HepG2 (cell line): ENCODE data around the gene RBPMS2. TPM values are rescaled to one million over a fixed set of nuclear protein-coding genes. Genes with fewer than 3 reads are reported as not detected.

Experiments
- ATAC-seq: fragments of 200-7000 bp; cut with Tn5 transposase; 3 replicates; pipeline ENCODE4 v1.9.1; 2020; ENCODE audit warnings: mild to moderate bottlenecking, moderate library complexity
- BruUV-seq: library from RNA; stranded (reverse); fragments of 400-500 nt; replicated peaks from 2 replicates; lab custom pipeline; 2021; lab: Mats Ljungman, UMichigan
- CTCF ChIA-PET: fragments of 300-600 bp; formaldehyde crosslinking; extraction: SDS; loops from one replicate; lab custom pipeline; 2021; ENCODE audit warnings: low total read pairs, inconsistent platforms, low intra/inter-chr PET ratio; lab: Yijun Ruan, JAX
- POLR2A ChIA-PET: fragments of 350-600 bp; sonication (Branson Sonifier 250); formaldehyde crosslinking; loops from one replicate; lab custom pipeline; 2020; ENCODE audit warnings: antibody characterized with exemption, inconsistent platforms; lab: Yijun Ruan, JAX
- DNase-seq: peaks from one replicate; pipeline ENCODE4 v3.0.0-alpha.2; 2015; ENCODE audit warnings: low spot score
- FAIRE-seq: peaks from 3 replicates; lab custom pipeline; 2011; peaks lifted over from hg19 to GRCh38; lab: Jason Lieb, UNC
- H2AFZ ChIP-seq: one replicate; pipeline ENCODE4 v1.6.1; 2011; ENCODE audit warnings: low read length, inconsistent platforms
- H3K27ac ChIP-seq: fragments of 300-600 bp; 3 replicates; pipeline ENCODE4 v1.8.0; 2011; ENCODE audit warnings: mixed run types, mild to moderate bottlenecking, mixed read lengths, low read length, inconsistent platforms; ENCODE audit not compliant: insufficient read depth; ENCODE audit errors: extremely low read length
- H3K27me3 ChIP-seq, 2 experiments: fragments of 200-600 bp in 1 of 2; 2 replicates in 1 of 2; 3 replicates in 1 of 2; pipeline versions ENCODE4 v1.6.0 to v1.8.0; 2011; ENCODE audit warnings: low read length in 2 of 2, mild to moderate bottlenecking in 2 of 2, moderate library complexity in 2 of 2, inconsistent platforms in 1 of 2; ENCODE audit not compliant: insufficient read depth in 2 of 2, control insufficient read depth in 1 of 2
- H3K36me3 ChIP-seq, 2 experiments: fragments of 200-600 bp in 1 of 2; replicated peaks in 1 of 2; 2 replicates in 1 of 2; 3 replicates in 1 of 2; pipeline versions ENCODE4 v1.5.1 to v1.8.0; 2011; ENCODE audit warnings: low read length in 2 of 2, inconsistent platforms in 1 of 2; ENCODE audit not compliant: insufficient read depth in 2 of 2, control insufficient read depth in 1 of 2
- H3K4me1 ChIP-seq: 2 replicates; pipeline ENCODE4 v1.5.1; 2012; ENCODE audit warnings: low read length, inconsistent platforms; ENCODE audit not compliant: insufficient read depth
- H3K4me2 ChIP-seq: 2 replicates; pipeline ENCODE4 v1.6.0; 2011; ENCODE audit warnings: low read depth, low read length, inconsistent platforms
- H3K4me3 ChIP-seq, 3 experiments: fragments of 200-600 bp in 1 of 3; sonication (generic), shearing (Covaris generic) in 1 of 3; replicated peaks in 1 of 3; 2 replicates each; pipeline ENCODE4 v1.5.1; 2011 to 2016; ENCODE audit warnings: low read length in 3 of 3, inconsistent platforms in 2 of 3, low read depth in 2 of 3, mild to moderate bottlenecking in 2 of 3, control low read depth in 1 of 3, mixed read lengths in 1 of 3; ENCODE audit not compliant: insufficient read depth in 1 of 3
- H3K79me2 ChIP-seq: one replicate; pipeline ENCODE4 v1.6.1; 2011; ENCODE audit warnings: low read length, inconsistent platforms; ENCODE audit not compliant: insufficient read depth
- H3K9ac ChIP-seq: 2 replicates; pipeline ENCODE4 v1.6.0; 2011; ENCODE audit warnings: mild to moderate bottlenecking, low read depth, low read length, inconsistent platforms; ENCODE audit not compliant: insufficient read depth
- H3K9me3 ChIP-seq: 2 replicates; pipeline ENCODE4 v1.5.1; 2012; ENCODE audit warnings: mild to moderate bottlenecking, low read length
- H4K20me1 ChIP-seq: 2 replicates; pipeline ENCODE4 v1.6.0; 2011; ENCODE audit warnings: inconsistent platforms, mild to moderate bottlenecking, low read length, moderate library complexity; ENCODE audit not compliant: insufficient read depth
- ARNT ChIP-seq: fragments of 450-650 bp; IDR thresholded peaks from 2 replicates; pipeline ENCODE4 v1.6.1; 2017
- DNMT1 ChIP-seq: sonication (generic); formaldehyde crosslinking; IDR thresholded peaks from 2 replicates; pipeline ENCODE4 v1.5.1; 2020; ENCODE audit warnings: mild to moderate bottlenecking, missing genetic modification reagents
- LCORL ChIP-seq, 2 experiments: fragments of 450-650 bp in 1 of 2; sonication (generic) in 1 of 2; formaldehyde crosslinking in 1 of 2; IDR thresholded peaks; 2 replicates each; pipeline versions ENCODE4 v1.5.0 to v1.6.1; 2017 to 2020; ENCODE audit warnings: antibody characterized with exemption in 1 of 2, missing genetic modification reagents in 1 of 2
- MAFK ChIP-seq, 2 experiments: IDR thresholded peaks in 1 of 2; conservative IDR thresholded peaks in 1 of 2; 2 replicates each; pipeline ENCODE4 v1.6.1; 2011; ENCODE audit warnings: improper control_type of control experiment in 2 of 2, low read length in 2 of 2
- YEATS2 ChIP-seq: sonication (generic); formaldehyde crosslinking; IDR thresholded peaks from 2 replicates; pipeline ENCODE4 v1.4.0; 2020; ENCODE audit warnings: missing genetic modification reagents, borderline replicate concordance
- ZNF451 ChIP-seq: sonication (generic); formaldehyde crosslinking; IDR thresholded peaks from 2 replicates; pipeline ENCODE4 v1.5.0; 2020; ENCODE audit warnings: mild to moderate bottlenecking, missing genetic modification reagents
- ZNF790 ChIP-seq: sonication (generic); formaldehyde crosslinking; IDR thresholded peaks from 2 replicates; pipeline ENCODE4 v1.8.0; 2022; ENCODE audit warnings: missing genetic modification reagents, mild to moderate bottlenecking, borderline replicate concordance
- WGBS: methylation state at CpG from one replicate; pipeline ENCODE4 v1.1.6; 2017; ENCODE audit warnings: low lambda C conversion rate; 5-methylcytosine and 5-hydroxymethylcytosine counted together
- in situ Hi-C: cut with HindIII; loops from 2 replicates; pipeline ENCODE4 v1.10.0; 2017; ENCODE audit warnings: low pct_unique_long_range_greater_than_20kb; ENCODE audit not compliant: extremely low pct_ligation_motif_present
- intact Hi-C: fragments of 100-400 bp; cut with micrococcal nuclease; formaldehyde crosslinking; loops from one replicate; pipeline ENCODE4 v1.10.0; 2022; ENCODE audit not compliant: unreplicated experiment
- polyA plus RNA-seq, 8 experiments: library from polyadenylated mRNA; depleted of rRNA in 3 of 8; stranded (reverse) in 7 of 8; unstranded in 1 of 8; fragments of >200 nt; fragmentation: Illumina TruSeq in 4 of 8; extraction: Trizol in 4 of 8; gene quantifications; 2 replicates each; pipeline versions ENCODE4 v1.2.1 to v1.2.3, GENCODE V29; 2011 to 2016; ENCODE audit warnings: low read depth in 4 of 8, missing spikeins in 1 of 8, mixed read lengths in 1 of 8; ENCODE audit not compliant: insufficient read depth in 1 of 8
- total RNA-seq, 5 experiments: library from RNA; depleted of rRNA; stranded (reverse); fragments of >200 nt; fragmentation: Illumina TruSeq; extraction: Trizol; gene quantifications; 2 replicates each; pipeline ENCODE4 v1.2.3, GENCODE V29; 2016; ENCODE audit warnings: low read depth in 1 of 5
- TF ChIP-seq, protein P1 (sequence below): sonication (generic); formaldehyde crosslinking; IDR thresholded peaks from 2 replicates; pipeline ENCODE4 v1.4.0; 2020; ENCODE audit warnings: missing genetic modification reagents, borderline replicate concordance

The RBPMS2 gene
- total and polyA plus RNA-seq, 2 of the 13 experiments (the other 11 are each of a cell fraction or from before 2014, with no cell fraction given): 0.08 TPM; not detected in 1

DNA sequence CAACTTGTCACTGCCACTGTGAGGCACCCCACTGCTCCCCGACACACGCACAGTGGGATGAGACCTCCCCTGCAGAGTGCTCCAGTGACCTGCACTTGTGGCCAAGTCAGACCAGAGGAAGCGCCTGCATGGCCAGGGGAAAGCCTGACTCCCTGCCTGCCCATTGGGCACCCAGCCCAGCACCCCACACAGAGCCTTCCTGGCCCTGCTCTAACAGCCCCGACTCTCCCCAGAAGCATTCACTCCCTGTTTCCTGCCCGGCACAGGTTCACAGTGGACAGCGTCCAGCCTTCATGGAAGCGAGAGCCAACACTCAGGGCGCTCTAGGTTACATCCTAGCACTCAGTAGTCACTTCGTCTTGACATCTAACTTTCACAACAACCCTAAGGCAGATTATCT lies 27.8 kb downstream of the RBPMS2 start:
- no peak overlapping the region for H2AFZ ChIP-seq
- H3K9me3 ChIP-seq: no peaks in the 10 kb centered on the region
- ATAC-seq (no peak), DNase-seq (no peak), FAIRE-seq (no peak)
- peaks cover 12% of the 10 kb centered on the region for H3K4me1 ChIP-seq
- TF ChIP-seq ARNT: no peak
- TF ChIP-seq, protein P1, sequence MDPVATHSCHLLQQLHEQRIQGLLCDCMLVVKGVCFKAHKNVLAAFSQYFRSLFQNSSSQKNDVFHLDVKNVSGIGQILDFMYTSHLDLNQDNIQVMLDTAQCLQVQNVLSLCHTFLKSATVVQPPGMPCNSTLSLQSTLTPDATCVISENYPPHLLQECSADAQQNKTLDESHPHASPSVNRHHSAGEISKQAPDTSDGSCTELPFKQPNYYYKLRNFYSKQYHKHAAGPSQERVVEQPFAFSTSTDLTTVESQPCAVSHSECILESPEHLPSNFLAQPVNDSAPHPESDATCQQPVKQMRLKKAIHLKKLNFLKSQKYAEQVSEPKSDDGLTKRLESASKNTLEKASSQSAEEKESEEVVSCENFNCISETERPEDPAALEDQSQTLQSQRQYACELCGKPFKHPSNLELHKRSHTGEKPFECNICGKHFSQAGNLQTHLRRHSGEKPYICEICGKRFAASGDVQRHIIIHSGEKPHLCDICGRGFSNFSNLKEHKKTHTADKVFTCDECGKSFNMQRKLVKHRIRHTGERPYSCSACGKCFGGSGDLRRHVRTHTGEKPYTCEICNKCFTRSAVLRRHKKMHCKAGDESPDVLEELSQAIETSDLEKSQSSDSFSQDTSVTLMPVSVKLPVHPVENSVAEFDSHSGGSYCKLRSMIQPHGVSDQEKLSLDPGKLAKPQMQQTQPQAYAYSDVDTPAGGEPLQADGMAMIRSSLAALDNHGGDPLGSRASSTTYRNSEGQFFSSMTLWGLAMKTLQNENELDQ: no peak
- no peak for TF ChIP-seq YEATS2 (CRISPR knock-in tag)
- no peak for TF ChIP-seq LCORL (IDR thresholded peaks at IDR 0.05)
- no peak for TF ChIP-seq LCORL (CRISPR knock-in tag; IDR thresholded peaks at IDR 0.05)
- TF ChIP-seq MAFK (conservative IDR thresholded peaks at IDR 0.05 in 1 of 2, IDR thresholded peaks at IDR 0.05 in 1 of 2; ENCODE audit: low read length in 2 of 2): no peak
- no peak for TF ChIP-seq ZNF451 (CRISPR knock-in tag)
- TF ChIP-seq DNMT1 (CRISPR knock-in tag): no peak
- TF ChIP-seq ZNF790 (CRISPR knock-in tag): no peak
- H4K20me1 ChIP-seq: no peaks in the 10 kb centered on the region
- H3K4me3 ChIP-seq: no peak overlapping the region
- no peak overlapping the region for H3K4me2 ChIP-seq
- no peak overlapping the region for H3K27ac ChIP-seq
- in situ Hi-C loops: no loop called here
- no peak overlapping the region for H3K9ac ChIP-seq
- BruUV-seq: no TSS peak
- H3K79me2 ChIP-seq: no peaks in the 10 kb centered on the region
- ChIA-PET CTCF (no interaction called here), POLR2A (no interaction called here)
- intact Hi-C loops: loop anchor here (2.0 kb wide), 1 partner anchor 55 kb away; no protein-coding TSS in a partner anchor
- H3K36me3 ChIP-seq: no peaks in the 10 kb centered on the region
- 56% methylated on average over 5 of the region's 9 CpGs for WGBS
- peaks cover 5 to 64% of the 10 kb centered on the region in 2 experiments; a peak in 4 of 5 replicates for H3K27me3 ChIP-seq
